ENCODE results near the gene MATN4. TPM values are rescaled to one million over a fixed set of nuclear protein-coding genes. Genes with fewer than 3 reads are reported as not detected.
A peak's percentile ranks its signal among the peaks of the same experiment; 100 is the strongest.

MATN4 gene
- total RNA-seq, 4 donors from 2014 or later = not detected

- in situ Hi-C loops (cut with MboI; ENCODE audit: low pct_ligation_motif_present in 1 of 4, low pct_unique_long_range_greater_than_20kb in 1 of 4, low sequenced_read_pairs in 3 of 4) (loop anchor here in 1 of 4 donors (25.0 kb wide), 2 partner anchors 133 to 458 kb away; no protein-coding TSS in a partner anchor), intact Hi-C loops (cut with DNase I; ENCODE audit: low total_unique reads) (no loop called here)
- WGBS, 2 donors (ENCODE audit: low coverage in 1 of 2) = 0 to 82% methylated on average over 1 to 40 of the region's 43 CpGs
- Histone ChIP-seq H3K9me3 (no peaks in the 10 kb centered on the region), H3K27me3 (peaks cover 39% of the 10 kb centered on the region), H3K4me3 (no peak overlapping the region), H3K4me1 (peaks cover 0 to 10% (median 2%) of the 10 kb centered on the region in 4 donors), H3K36me3 (no peaks in the 10 kb centered on the region), H3K27ac (no peak overlapping the region)
- no peak for TF ChIP-seq POLR2A (IDR thresholded peaks at IDR 0.05)
- no peak for TF ChIP-seq POLR2AphosphoS5 (IDR thresholded peaks at IDR 0.05)
- no peak for TF ChIP-seq EP300 (IDR thresholded peaks at IDR 0.05; ENCODE audit: low read depth)
- TF ChIP-seq CTCF (IDR thresholded peaks at IDR 0.05) = no peak
- DNase-seq = no peak
Observed at GRCh38 chr20:45304464-45304999, 3.6 kb downstream of the MATN4 start.

- Histone ChIP-seq H3K27ac (no peak overlapping the region), H3K27me3 (peaks cover 39% of the 10 kb centered on the region), H3K4me3 (no peak overlapping the region), H3K9me3 (no peaks in the 10 kb centered on the region), H3K4me1 (peaks cover 0 to 10% (median 2%) of the 10 kb centered on the region in 4 donors), H3K36me3 (no peaks in the 10 kb centered on the region)
- intact Hi-C loops (cut with DNase I; ENCODE audit: low total_unique reads) (no loop called here), in situ Hi-C loops (cut with MboI; ENCODE audit: low pct_ligation_motif_present in 1 of 4, low pct_unique_long_range_greater_than_20kb in 1 of 4, low sequenced_read_pairs in 3 of 4) (loop anchor here in 1 of 4 donors (25.0 kb wide), 2 partner anchors 133 to 458 kb away; no protein-coding TSS in a partner anchor)
- no peak for DNase-seq
- no peak for TF ChIP-seq EP300 (IDR thresholded peaks at IDR 0.05; ENCODE audit: low read depth)
- no peak for TF ChIP-seq CTCF (IDR thresholded peaks at IDR 0.05)
- TF ChIP-seq POLR2A (IDR thresholded peaks at IDR 0.05) = no peak
- no peak for TF ChIP-seq POLR2AphosphoS5 (IDR thresholded peaks at IDR 0.05)
- WGBS, 2 donors (ENCODE audit: low coverage in 1 of 2) = 79 to 92% methylated on average over 7 to 47 of the region's 47 CpGs
Observed at GRCh38 chr20:45303586-45304463, 4.3 kb downstream of the MATN4 start.

GRCh38 chr20:45301824-45302271 lies 6.3 kb downstream of the MATN4 start:
- H3K27ac ChIP-seq = no peak overlapping the region
- intact Hi-C loops (cut with DNase I; ENCODE audit: low total_unique reads) (no loop called here), in situ Hi-C loops (cut with MboI; ENCODE audit: low pct_ligation_motif_present in 1 of 4, low pct_unique_long_range_greater_than_20kb in 1 of 4, low sequenced_read_pairs in 3 of 4) (loop anchor here in 1 of 4 donors (25.0 kb wide), 2 partner anchors 135 to 460 kb away; no protein-coding TSS in a partner anchor)
- no peak overlapping the region for H3K4me3 ChIP-seq
- H3K36me3 ChIP-seq = no peaks in the 10 kb centered on the region
- WGBS, 2 donors (ENCODE audit: low coverage in 1 of 2) = 69 to 81% methylated on average over 5 of the region's 5 CpGs
- TF ChIP-seq EP300 (IDR thresholded peaks at IDR 0.05; ENCODE audit: low read depth) = no peak
- TF ChIP-seq CTCF (IDR thresholded peaks at IDR 0.05) = no peak
- TF ChIP-seq POLR2AphosphoS5 (IDR thresholded peaks at IDR 0.05) = no peak
- H3K9me3 ChIP-seq = no peaks in the 10 kb centered on the region
- no peak for DNase-seq
- peaks cover 32% of the 10 kb centered on the region for H3K27me3 ChIP-seq
- peaks cover 0 to 4% (median 2%) of the 10 kb centered on the region in 4 donors for H3K4me1 ChIP-seq

GRCh38 chr20:45300961-45301360 lies 7.1 kb downstream of the MATN4 start:
- no peak for DNase-seq
- intact Hi-C loops (cut with DNase I; ENCODE audit: low total_unique reads) = no loop called here
- no peaks in the 10 kb centered on the region for H3K36me3 ChIP-seq
- in situ Hi-C loops (cut with MboI; ENCODE audit: low pct_ligation_motif_present in 1 of 4, low pct_unique_long_range_greater_than_20kb in 1 of 4, low sequenced_read_pairs in 3 of 4) = loop anchor here in 1 of 4 donors (25.0 kb wide), 2 partner anchors 136 to 461 kb away; no protein-coding TSS in a partner anchor
- WGBS, 2 donors (ENCODE audit: low coverage in 1 of 2) = 39% methylated on average over 4 of the region's 4 CpGs; no CpG with 5 or more reads in 1 of the 2 donors
- peaks cover 23% of the 10 kb centered on the region for H3K27me3 ChIP-seq
- TF ChIP-seq CTCF (IDR thresholded peaks at IDR 0.05) (peak in 2 of 5 experiments; percentile 7 to 17), POLR2AphosphoS5 (IDR thresholded peaks at IDR 0.05) (no peak)
- H3K4me1 ChIP-seq = no peaks in the 10 kb centered on the region
- H3K4me3 ChIP-seq = no peak overlapping the region
- H3K27ac ChIP-seq = no peak overlapping the region
- no peaks in the 10 kb centered on the region for H3K9me3 ChIP-seq

All from transverse colon (tissue), 4 donors.